ENCODE measurements around the gene HOXD13. TPM values are rescaled to one million over a fixed set of nuclear protein-coding genes. Genes with fewer than 3 reads are reported as not detected.

The HOXD13 gene
- total and polyA plus RNA-seq, 2 donors: 4.1 to 14.9 TPM

- peaks cover 2% of the 10 kb centered on the region for H3K4me1 ChIP-seq (ENCODE audit: insufficient read depth)
- no peak overlapping the region for H3K27ac ChIP-seq (ENCODE audit: low read depth)
- H3K4me3 ChIP-seq (ENCODE audit: low read depth, low read length): no peak overlapping the region
- DNase-seq (ENCODE audit: extremely low spot score): no peak
- WGBS: 28% methylated on average over 7 of the region's 7 CpGs
- H3K36me3 ChIP-seq (ENCODE audit: insufficient read depth): no peaks in the 10 kb centered on the region
These were observed 16.5 kb upstream of the HOXD13 start for GRCh38 chr2:176076063-176076462.

GRCh38 chr2:176076796-176077195, 15.7 kb upstream of the HOXD13 start:
- peaks cover 2% of the 10 kb centered on the region for H3K4me1 ChIP-seq (ENCODE audit: insufficient read depth)
- H3K4me3 ChIP-seq (ENCODE audit: low read depth, low read length): no peak overlapping the region
- DNase-seq (ENCODE audit: extremely low spot score): no peak
- no peaks in the 10 kb centered on the region for H3K36me3 ChIP-seq (ENCODE audit: insufficient read depth)
- 41% methylated on average over 2 of the region's 2 CpGs for WGBS
- no peak overlapping the region for H3K27ac ChIP-seq (ENCODE audit: low read depth)

- no peak for DNase-seq (ENCODE audit: extremely low spot score)
- no peak overlapping the region for H3K27ac ChIP-seq (ENCODE audit: low read depth)
- no peaks in the 10 kb centered on the region for H3K36me3 ChIP-seq (ENCODE audit: insufficient read depth)
- H3K4me3 ChIP-seq (ENCODE audit: low read depth, low read length): no peak overlapping the region
- peaks cover 2% of the 10 kb centered on the region for H3K4me1 ChIP-seq (ENCODE audit: insufficient read depth)
- WGBS: 20% methylated on average over 25 of the region's 25 CpGs
These were observed 13.8 kb upstream of the HOXD13 start for GRCh38 chr2:176078541-176079284.

- Histone ChIP-seq H3K36me3 (ENCODE audit: insufficient read depth) (no peaks in the 10 kb centered on the region), H3K4me3 (ENCODE audit: low read depth, low read length) (peak overlapping the region; percentile 11), H3K4me1 (ENCODE audit: insufficient read depth) (peaks cover 2% of the 10 kb centered on the region), H3K27ac (ENCODE audit: low read depth) (no peak overlapping the region)
- DNase-seq (ENCODE audit: extremely low spot score): no peak
- WGBS: 3% methylated on average over 30 of the region's 30 CpGs
These were observed 13.2 kb upstream of the HOXD13 start for GRCh38 chr2:176079285-176079830.

- Histone ChIP-seq H3K4me3 (ENCODE audit: low read depth, low read length) (peak overlapping the region; percentile 37), H3K27ac (ENCODE audit: low read depth) (no peak overlapping the region), H3K36me3 (ENCODE audit: insufficient read depth) (no peaks in the 10 kb centered on the region), H3K4me1 (ENCODE audit: insufficient read depth) (peaks cover 2% of the 10 kb centered on the region)
- 2% methylated on average over 86 of the region's 86 CpGs for WGBS
- no peak for DNase-seq (ENCODE audit: extremely low spot score)
These were observed 12.5 kb upstream of the HOXD13 start for GRCh38 chr2:176079831-176080539.

GRCh38 chr2:176080540-176081375, 11.8 kb upstream of the HOXD13 start:
- Histone ChIP-seq H3K36me3 (ENCODE audit: insufficient read depth) (no peaks in the 10 kb centered on the region), H3K4me3 (ENCODE audit: low read depth, low read length) (peak overlapping the region; percentile 37), H3K4me1 (ENCODE audit: insufficient read depth) (peaks cover 2% of the 10 kb centered on the region), H3K27ac (ENCODE audit: low read depth) (no peak overlapping the region)
- WGBS: 10% methylated on average over 68 of the region's 68 CpGs
- DNase-seq (ENCODE audit: extremely low spot score): no peak

- Histone ChIP-seq H3K36me3 (ENCODE audit: insufficient read depth) (no peaks in the 10 kb centered on the region), H3K27ac (ENCODE audit: low read depth) (no peak overlapping the region), H3K4me3 (ENCODE audit: low read depth, low read length) (no peak overlapping the region), H3K4me1 (ENCODE audit: insufficient read depth) (peaks cover 2% of the 10 kb centered on the region)
- no peak for DNase-seq (ENCODE audit: extremely low spot score)
- 34% methylated on average over 17 of the region's 17 CpGs for WGBS
These were observed 11.1 kb upstream of the HOXD13 start for GRCh38 chr2:176081376-176081836.

- no peak for DNase-seq (ENCODE audit: extremely low spot score)
- no peak overlapping the region for H3K4me3 ChIP-seq (ENCODE audit: low read depth, low read length)
- WGBS: 13% methylated on average over 62 of the region's 62 CpGs
- peaks cover 2% of the 10 kb centered on the region for H3K4me1 ChIP-seq (ENCODE audit: insufficient read depth)
- no peak overlapping the region for H3K27ac ChIP-seq (ENCODE audit: low read depth)
- H3K36me3 ChIP-seq (ENCODE audit: insufficient read depth): no peaks in the 10 kb centered on the region
These were observed 10.5 kb upstream of the HOXD13 start for GRCh38 chr2:176081837-176082524.

- no peak for DNase-seq (ENCODE audit: extremely low spot score)
- no peak overlapping the region for H3K27ac ChIP-seq (ENCODE audit: low read depth)
- H3K4me3 ChIP-seq (ENCODE audit: low read depth, low read length): no peak overlapping the region
- no peaks in the 10 kb centered on the region for H3K36me3 ChIP-seq (ENCODE audit: insufficient read depth)
- 24% methylated on average over 10 of the region's 10 CpGs for WGBS
- peaks cover 2% of the 10 kb centered on the region for H3K4me1 ChIP-seq (ENCODE audit: insufficient read depth)
These were observed 10.0 kb upstream of the HOXD13 start for GRCh38 chr2:176082525-176082823.

- H3K4me3 ChIP-seq (ENCODE audit: low read depth, low read length): peak overlapping the region; percentile 2
- H3K4me1 ChIP-seq (ENCODE audit: insufficient read depth): peaks cover 2% of the 10 kb centered on the region
- DNase-seq (ENCODE audit: extremely low spot score): no peak
- no peaks in the 10 kb centered on the region for H3K36me3 ChIP-seq (ENCODE audit: insufficient read depth)
- WGBS: 9% methylated on average over 66 of the region's 66 CpGs
- H3K27ac ChIP-seq (ENCODE audit: low read depth): no peak overlapping the region
These were observed 9.4 kb upstream of the HOXD13 start for GRCh38 chr2:176082824-176083751.

- no peak for DNase-seq (ENCODE audit: extremely low spot score)
- 33% methylated on average over 27 of the region's 27 CpGs for WGBS
- Histone ChIP-seq H3K27ac (ENCODE audit: low read depth) (no peak within 1 kb of the TSS), H3K4me1 (ENCODE audit: insufficient read depth) (peaks cover 2% of the 10 kb centered on the region), H3K36me3 (ENCODE audit: insufficient read depth) (no peaks in the 10 kb centered on the region), H3K4me3 (ENCODE audit: low read depth, low read length) (peak within 1 kb of the TSS; percentile 2)
These were observed 8.7 kb upstream of the HOXD13 start, which contains the start of gene EVX2 for GRCh38 chr2:176083796-176084261. EVX2 (minus strand) TSS chr2:176083962; CDS start chr2:176083776, 186 bp downstream.

- no peak overlapping the region for H3K27ac ChIP-seq (ENCODE audit: low read depth)
- H3K4me1 ChIP-seq (ENCODE audit: insufficient read depth): peaks cover 2% of the 10 kb centered on the region
These were observed 7.9 kb upstream of the HOXD13 start for GRCh38 chr2:176084611-176085119.

More at GRCh38 chr2:176084611-176085119, 7.9 kb upstream of the HOXD13 start:
- DNase-seq (ENCODE audit: extremely low spot score): no peak
- 7% methylated on average over 26 of the region's 26 CpGs for WGBS
- H3K36me3 ChIP-seq (ENCODE audit: insufficient read depth): no peaks in the 10 kb centered on the region
- no peak overlapping the region for H3K4me3 ChIP-seq (ENCODE audit: low read depth, low read length)
